NCI-H2227 (cell line): Measurements from ENCODE around the gene KRT75.

Experiments
- DNase-seq: peaks from one replicate; lab custom pipeline; 2025; ENCODE audit not compliant: unreplicated experiment; lab: John Stamatoyannopoulos, UW

The KRT75 gene

DNA sequence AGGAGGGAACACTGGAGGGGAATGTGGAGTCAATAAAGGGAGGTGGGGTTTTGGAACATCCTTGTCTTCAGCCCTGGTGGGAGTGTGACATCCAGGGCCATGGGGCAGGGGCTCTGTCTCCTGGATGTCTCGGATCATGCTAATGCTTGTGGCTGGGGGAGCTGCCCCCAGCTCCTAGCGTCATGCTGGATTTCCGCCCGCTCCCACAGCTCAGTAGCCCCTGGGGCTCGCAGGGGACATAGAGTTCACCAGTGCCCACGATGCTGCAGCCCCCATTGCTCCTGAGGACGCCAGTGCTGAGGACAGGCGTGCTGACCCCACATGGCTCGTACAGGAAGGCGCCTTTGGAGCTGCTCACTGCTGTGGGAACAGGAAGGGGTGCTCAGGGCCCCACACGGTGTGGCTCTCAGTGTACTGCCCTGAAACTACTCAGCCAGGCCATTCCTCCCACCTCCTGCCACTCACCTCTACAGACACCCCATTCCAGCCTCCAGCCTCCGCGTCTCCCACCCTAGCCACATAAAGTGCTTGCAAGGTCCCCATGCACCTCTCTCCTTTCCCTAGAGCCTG lies 39.2 kb downstream of the KRT75 start:
- no peak for DNase-seq

DNA sequence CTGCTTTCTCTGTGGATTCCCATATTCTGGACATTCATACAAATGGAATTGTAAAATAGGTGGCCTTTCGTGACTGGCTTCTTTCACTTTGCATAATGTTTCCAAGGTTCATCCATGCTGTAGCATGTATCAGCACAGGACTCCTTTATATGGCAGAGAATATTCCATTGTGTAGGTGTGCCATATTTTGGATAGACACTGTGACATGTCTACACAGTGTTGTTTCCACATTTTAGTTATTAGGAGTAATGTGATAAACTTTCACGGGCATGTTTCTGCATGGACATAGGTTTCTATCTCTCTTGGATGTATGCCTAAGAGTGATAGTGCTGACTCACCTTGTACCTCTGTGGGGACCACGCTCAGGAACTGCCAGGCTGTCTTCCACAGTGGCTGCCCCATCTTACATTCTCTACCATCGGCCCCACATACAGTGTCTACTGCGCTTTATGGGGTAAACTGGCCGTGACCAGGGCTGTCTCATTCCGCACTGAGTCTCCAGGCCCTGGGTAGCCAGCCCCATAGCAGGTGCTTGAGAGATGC lies 41.6 kb downstream of the KRT75 start:
- DNase-seq: no peak

DNA sequence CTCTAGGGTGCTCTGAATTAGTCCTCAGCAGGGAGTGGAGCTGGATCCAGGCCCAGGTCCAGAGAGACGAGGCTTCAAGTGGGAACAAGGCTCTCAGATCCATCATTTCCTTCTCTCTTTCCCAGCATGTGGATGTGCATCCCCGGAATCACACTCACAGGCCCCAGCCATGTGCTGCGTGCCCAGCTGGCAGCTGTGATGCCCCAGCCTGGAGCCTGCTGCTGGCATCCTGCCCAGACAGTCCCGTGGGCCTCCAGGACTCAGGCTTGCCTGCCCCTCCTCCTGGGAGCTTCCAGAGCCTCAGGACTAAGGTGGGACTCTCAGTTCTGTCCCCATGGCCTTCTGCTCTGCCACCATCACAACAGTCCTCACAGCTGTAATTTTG lies 42.6 kb downstream of the KRT75 start:
- peak; percentile 19 for DNase-seq

DNA sequence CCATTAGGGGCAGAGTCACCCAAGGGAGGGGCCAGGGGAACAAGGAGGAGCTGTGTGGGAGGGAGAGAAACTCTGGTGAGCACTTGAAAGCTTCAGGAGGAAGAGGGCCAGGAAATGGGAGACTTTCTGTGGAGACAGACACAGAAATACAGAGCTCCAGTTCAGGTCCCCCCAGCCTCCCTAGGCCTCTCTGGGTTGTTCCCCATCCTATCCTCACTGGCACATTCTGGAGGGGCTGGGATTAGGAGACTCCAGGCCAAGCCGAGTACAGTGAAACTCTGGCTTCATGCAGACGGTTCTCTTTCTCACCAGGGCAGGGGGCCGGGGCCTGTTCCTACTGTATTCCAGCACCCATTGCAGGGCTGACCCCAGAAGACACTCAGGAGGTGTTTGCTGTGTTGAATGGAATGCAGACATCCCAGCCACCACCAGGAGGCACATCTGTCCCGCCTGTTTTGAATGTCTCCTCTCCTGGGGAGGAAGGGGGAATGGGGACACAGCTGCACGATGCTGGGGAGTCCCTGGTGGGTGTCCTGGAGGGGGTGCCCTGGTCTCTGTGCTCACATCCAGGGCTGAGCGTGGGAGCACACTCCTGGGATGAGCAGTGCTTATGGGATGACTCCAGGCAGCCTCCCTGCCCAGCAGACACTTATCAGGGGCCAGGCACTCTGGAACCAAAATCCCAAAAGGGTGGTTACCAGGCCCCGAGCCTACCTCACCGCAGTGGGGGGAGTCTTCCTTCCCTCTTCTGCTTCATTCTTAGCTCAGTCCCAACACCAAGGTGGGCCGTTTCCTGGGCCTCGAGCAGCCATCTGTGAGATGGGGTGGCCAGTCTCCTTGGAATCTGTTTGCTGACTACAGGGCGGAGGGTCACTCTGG lies 43.2 kb downstream of the KRT75 start:
- no peak for DNase-seq

GRCh38 chr12:52389313-52390207 lies 44.6 kb downstream of the KRT75 start:
- no peak for DNase-seq

DNA sequence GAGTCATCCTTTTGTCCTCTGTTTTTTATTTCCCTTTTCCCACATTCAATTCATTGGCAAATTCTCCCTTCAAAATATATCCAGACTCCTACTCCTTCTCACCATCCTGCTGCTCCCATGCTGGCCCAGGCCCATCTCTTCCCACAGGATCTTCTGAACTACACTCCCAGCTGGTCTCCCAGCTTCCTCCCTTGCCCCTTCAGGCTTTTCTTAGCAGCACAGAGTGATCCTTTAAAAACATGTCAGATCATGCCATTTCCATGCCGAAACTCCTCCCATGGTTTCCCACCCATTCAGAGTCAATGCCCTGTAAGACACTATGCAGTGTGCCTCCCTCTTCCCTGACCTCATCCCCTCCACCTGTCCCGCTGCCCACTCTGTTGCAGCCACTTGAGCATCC lies 46.3 kb downstream of the KRT75 start:
- DNase-seq: no peak

DNA sequence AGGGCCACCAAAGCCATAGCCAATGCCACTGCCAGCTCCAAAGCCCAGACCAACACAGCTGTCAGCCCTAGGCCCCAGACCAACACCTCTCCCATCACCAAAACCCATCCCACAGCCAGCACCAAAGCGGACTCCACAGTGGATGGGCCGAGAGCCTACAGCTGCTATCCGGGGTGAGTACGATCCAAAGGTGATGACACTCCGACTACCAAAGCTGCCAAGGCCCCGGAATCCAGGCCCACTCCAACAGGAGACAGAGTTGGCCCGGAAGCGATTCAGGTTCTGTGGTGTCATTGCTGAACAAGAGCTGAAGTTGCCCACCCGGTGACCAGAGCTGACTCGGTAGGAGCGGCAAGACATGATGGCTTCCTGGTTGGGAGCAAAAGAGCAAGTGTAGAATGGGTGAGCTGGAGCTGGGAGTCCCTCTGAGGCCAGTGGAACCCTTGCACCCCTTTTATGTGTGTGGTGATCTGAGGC lies 48.9 kb downstream of the KRT75 start, which contains the start of gene KRT84:
TSS of gene KRT84 (minus strand) at position 427 of the 477 bp plus-strand sequence. CDS start at position 360, 67 bp downstream.
- DNase-seq: no peak

DNA sequence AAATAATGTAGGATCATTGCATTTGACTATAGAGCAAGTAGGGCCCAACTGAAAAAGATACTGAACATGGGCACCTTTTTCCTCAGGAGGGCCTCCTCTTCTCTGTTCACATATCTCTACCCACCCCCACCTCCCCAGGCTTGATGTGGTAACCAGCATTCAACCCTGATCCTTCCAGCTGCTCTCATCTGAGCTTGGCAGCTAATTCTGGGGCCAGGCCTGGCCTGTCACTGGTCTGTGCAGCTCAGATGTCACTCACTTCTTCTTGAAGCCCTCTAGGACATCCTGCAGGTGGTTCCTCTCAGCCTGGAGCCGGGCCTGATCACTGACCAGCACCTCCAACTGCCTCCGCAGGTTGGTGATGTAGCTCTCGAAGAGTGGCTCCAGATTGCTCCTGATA lies 50.8 kb downstream of the KRT75 start:
- DNase-seq: no peak

DNA sequence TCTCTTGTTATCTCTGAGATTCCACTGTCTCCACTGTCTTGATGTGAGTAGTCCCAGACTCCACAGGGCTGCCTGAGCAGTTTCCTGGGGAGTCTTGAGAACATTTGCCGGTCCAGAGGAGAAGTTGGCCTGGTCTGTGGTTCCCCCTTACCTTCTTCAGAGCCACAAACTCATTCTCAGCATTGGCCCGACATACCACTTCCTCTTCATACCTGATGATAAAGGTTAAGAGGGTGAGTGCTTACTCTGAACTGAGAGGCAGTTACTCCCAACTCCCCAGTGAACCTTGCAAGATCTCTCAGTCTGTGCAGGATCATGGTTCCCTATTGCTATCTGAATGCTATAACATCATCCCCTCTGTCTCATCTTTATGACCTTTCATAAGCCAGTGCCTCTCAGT lies 51.3 kb downstream of the KRT75 start:
- no peak for DNase-seq

- no peak for DNase-seq
Measured at GRCh38 chr12:52381206-52381605, 53.0 kb downstream of the KRT75 start.

DNA sequence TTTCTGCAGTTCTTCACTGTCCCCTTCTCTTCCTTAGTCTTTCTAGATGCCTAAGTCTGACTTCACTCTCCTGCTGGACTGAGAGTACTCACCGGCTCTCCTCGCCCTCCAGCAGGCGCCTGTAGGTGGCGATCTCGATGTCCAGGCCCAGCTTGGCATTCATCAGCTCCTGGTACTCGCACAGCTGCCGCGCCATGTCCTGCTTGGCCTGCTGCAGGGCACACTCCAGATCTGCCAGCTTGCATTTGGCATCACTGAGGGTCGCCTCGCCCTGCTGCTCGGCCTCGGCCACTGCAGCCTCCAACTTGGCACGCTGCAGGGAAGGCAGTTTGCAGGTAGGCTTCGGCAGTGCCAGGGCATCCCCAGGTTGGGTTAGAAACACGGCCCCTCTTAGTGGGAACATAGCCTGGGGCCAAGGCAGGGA lies 53.9 kb downstream of the KRT75 start:
- DNase-seq: no peak

DNA sequence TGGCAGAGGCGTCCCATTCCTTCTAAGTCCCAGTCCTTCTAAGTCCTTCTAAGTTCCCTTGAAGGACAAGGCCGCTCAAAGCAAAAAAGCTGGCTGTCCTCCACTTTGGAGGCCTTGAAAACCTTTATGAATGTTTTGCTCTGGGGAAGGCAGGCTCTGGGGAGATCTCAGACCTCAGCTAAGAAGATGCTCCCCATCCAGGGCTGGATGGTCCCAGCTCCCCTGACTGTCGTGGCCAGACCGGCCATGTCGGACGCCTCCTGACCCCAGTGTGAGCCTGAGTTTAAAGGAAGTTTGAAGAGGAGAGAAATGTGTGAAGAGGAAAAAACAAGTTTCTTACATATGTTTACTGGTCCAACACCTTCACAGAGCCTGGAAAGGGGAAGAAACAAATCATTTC lies 54.6 kb downstream of the KRT75 start:
- DNase-seq: no peak

GRCh38 chr12:52378091-52378490 lies 56.1 kb downstream of the KRT75 start:
- no peak for DNase-seq

DNA sequence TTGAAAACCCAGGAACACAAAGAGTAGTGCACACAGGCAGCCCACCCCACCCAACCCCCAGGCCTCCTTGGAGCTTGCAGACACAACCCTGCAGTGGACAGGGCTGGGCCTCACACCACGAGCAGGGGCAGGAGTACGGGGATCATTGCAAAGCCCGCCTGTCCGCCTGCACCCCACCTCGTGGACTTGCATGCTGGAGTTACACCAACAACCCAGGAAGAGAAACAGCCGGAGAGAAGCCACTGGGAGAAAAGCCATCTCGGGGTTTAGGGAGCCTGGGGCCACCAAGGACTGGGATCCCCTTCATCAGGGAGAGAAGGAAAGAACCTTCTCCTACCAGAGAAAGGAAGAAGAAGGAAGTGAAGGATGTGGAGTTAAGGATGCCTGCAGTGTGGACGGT lies 56.9 kb downstream of the KRT75 start:
- no peak for DNase-seq
